H1 (cell line): ENCODE data around the gene LMAN1. TPM values are rescaled to one million over a fixed set of nuclear protein-coding genes. Genes with fewer than 3 reads are reported as not detected.

Experiments used
- CTCF ChIA-PET: fragments of 300-600 bp; sonication (Branson Sonifier 250); formaldehyde crosslinking; loops from one replicate; lab custom pipeline; 2021; ENCODE audit not compliant: partially characterized antibody; lab: Charles Lee
- POLR2A ChIA-PET: fragments of 300-600 bp; sonication (Branson Sonifier 250); formaldehyde crosslinking; loops from one replicate; lab custom pipeline; 2021; ENCODE audit warnings: inconsistent platforms; ENCODE audit not compliant: partially characterized antibody; lab: Charles Lee
- DNase-seq, 2 experiments: peaks; one replicate each; pipeline versions ENCODE4 v3.0.0 to v3.0.0-alpha.2; 2010 to 2022; ENCODE audit warnings: low spot score in 2 of 2, low read depth in 1 of 2, mixed read lengths in 1 of 2
- FAIRE-seq: peaks from 2 replicates; lab custom pipeline; 2011; peaks lifted over from hg19 to GRCh38; lab: Jason Lieb, UNC
- H2AFZ ChIP-seq: 2 replicates; pipeline ENCODE4 v1.8.1; 2012; ENCODE audit warnings: low read length, inconsistent platforms
- H2AK5ac ChIP-seq: 2 replicates; pipeline ENCODE4 v1.6.1; 2013; ENCODE audit warnings: low read depth, low read length
- H2BK120ac ChIP-seq: replicated peaks from 2 replicates; pipeline ENCODE3; 2013; ENCODE audit warnings: low read depth, low read length, inconsistent platforms
- H2BK12ac ChIP-seq: 2 replicates; pipeline ENCODE4 v1.6.1; 2013; ENCODE audit warnings: low read depth, low read length
- H2BK15ac ChIP-seq: 2 replicates; pipeline ENCODE4 v1.6.1; 2013; ENCODE audit warnings: low read length
- H2BK20ac ChIP-seq: 2 replicates; pipeline ENCODE4 v1.6.1; 2013; ENCODE audit warnings: low read length
- H2BK5ac ChIP-seq: 2 replicates; pipeline ENCODE4 v1.6.1; 2013; ENCODE audit warnings: low read depth, low read length
- H3K14ac ChIP-seq: 2 replicates; pipeline ENCODE4 v1.6.1; 2013; ENCODE audit warnings: inconsistent platforms; ENCODE audit not compliant: insufficient read length
- H3K18ac ChIP-seq: 2 replicates; pipeline ENCODE4 v1.6.1; 2013; ENCODE audit warnings: low read length; ENCODE audit errors: extremely low read depth
- H3K23ac ChIP-seq: 2 replicates; pipeline ENCODE4 v1.6.1; 2013; ENCODE audit warnings: inconsistent platforms; ENCODE audit not compliant: insufficient read length
- H3K23me2 ChIP-seq: 2 replicates; pipeline ENCODE4 v1.6.1; 2013; ENCODE audit warnings: low read depth, low read length
- H3K27ac ChIP-seq: 2 replicates; pipeline ENCODE4 v1.6.1; 2011; ENCODE audit warnings: low read depth, low read length, inconsistent platforms
- H3K27me3 ChIP-seq, 4 experiments: replicated peaks in 1 of 4; 1 replicate in 1 of 4; 2 replicates in 3 of 4; pipeline versions ENCODE4 v1.6.1 to v1.8.1; 2011 to 2013; ENCODE audit warnings: low read length in 3 of 4, mild to moderate bottlenecking in 3 of 4, inconsistent platforms in 2 of 4, mixed read lengths in 2 of 4, moderate library complexity in 1 of 4; ENCODE audit not compliant: control insufficient read depth in 3 of 4, insufficient read depth in 3 of 4; ENCODE audit errors: extremely low read depth in 1 of 4
- H3K36me3 ChIP-seq, 4 experiments: 2 replicates each; pipeline versions ENCODE4 v1.6.1 to v1.8.1; 2011 to 2013; ENCODE audit warnings: mild to moderate bottlenecking in 4 of 4, low read length in 3 of 4, moderate library complexity in 2 of 4, control low read depth in 1 of 4, inconsistent platforms in 1 of 4; ENCODE audit not compliant: insufficient read depth in 4 of 4, control insufficient read depth in 2 of 4
- H3K4ac ChIP-seq: replicated peaks from 2 replicates; pipeline ENCODE3; 2013; ENCODE audit warnings: low read length, low read depth, mixed read lengths, inconsistent platforms; ENCODE audit not compliant: insufficient read length
- H3K4me1 ChIP-seq, 4 experiments: replicated peaks in 1 of 4; 1 replicate in 1 of 4; 2 replicates in 3 of 4; pipeline versions ENCODE4 v1.6.1 to v1.8.1; 2011 to 2013; ENCODE audit warnings: low read length in 3 of 4, inconsistent platforms in 2 of 4, mixed read lengths in 1 of 4; ENCODE audit not compliant: insufficient read depth in 4 of 4, control insufficient read depth in 3 of 4
- H3K4me2 ChIP-seq, 2 experiments: 2 replicates each; pipeline versions ENCODE4 v1.6.1 to v1.8.1; 2011 to 2013; ENCODE audit warnings: low read depth in 2 of 2, low read length in 2 of 2, control low read depth in 1 of 2, inconsistent platforms in 1 of 2, mild to moderate bottlenecking in 1 of 2; ENCODE audit not compliant: insufficient read depth in 1 of 2
- H3K4me3 ChIP-seq, 4 experiments: fragments of 200-600, 300-600 bp in 1 of 4; sonication (generic), shearing (Covaris generic), sonication (Bioruptor Twin) in 1 of 4; 2 replicates each; pipeline versions ENCODE4 v1.5.1 to v1.8.1; 2011 to 2016; ENCODE audit warnings: low read length in 4 of 4, low read depth in 3 of 4, control low read depth in 2 of 4, inconsistent platforms in 2 of 4, mild to moderate bottlenecking in 2 of 4, mixed read lengths in 1 of 4, moderate library complexity in 1 of 4; ENCODE audit not compliant: insufficient read depth in 2 of 4; ENCODE audit errors: extremely low read depth in 1 of 4
- H3K56ac ChIP-seq: replicated peaks from 2 replicates; pipeline ENCODE3; 2013; ENCODE audit warnings: low read depth, mild to moderate bottlenecking, mixed read lengths, low read length, inconsistent platforms; ENCODE audit not compliant: insufficient read length
- H3K79me1 ChIP-seq: 2 replicates; pipeline ENCODE4 v1.6.1; 2013; ENCODE audit warnings: low read depth, low read length, control low read depth
- H3K79me2 ChIP-seq, 2 experiments: 2 replicates each; pipeline versions ENCODE4 v1.6.1 to v1.8.1; 2012 to 2013; ENCODE audit warnings: low read length in 2 of 2, mild to moderate bottlenecking in 2 of 2, inconsistent platforms in 1 of 2; ENCODE audit not compliant: insufficient read depth in 2 of 2, control insufficient read depth in 1 of 2
- H3K9ac ChIP-seq, 4 experiments: replicated peaks in 1 of 4; 1 replicate in 1 of 4; 2 replicates in 3 of 4; pipeline versions ENCODE4 v1.6.1 to v1.8.1; 2011 to 2013; ENCODE audit warnings: low read depth in 3 of 4, low read length in 3 of 4, control low read depth in 2 of 4, mild to moderate bottlenecking in 2 of 4, moderate library complexity in 2 of 4, inconsistent platforms in 1 of 4; ENCODE audit errors: extremely low read depth in 1 of 4
- H3K9me3 ChIP-seq, 2 experiments: 2 replicates each; pipeline versions ENCODE4 v1.6.1 to v1.8.1; 2012 to 2013; ENCODE audit warnings: mild to moderate bottlenecking in 2 of 2, moderate library complexity in 2 of 2, control low read depth in 1 of 2, inconsistent platforms in 1 of 2, low read depth in 1 of 2, low read length in 1 of 2, mixed read lengths in 1 of 2; ENCODE audit not compliant: insufficient read depth in 2 of 2
- H4K20me1 ChIP-seq, 2 experiments: replicated peaks in 1 of 2; 2 replicates each; pipeline versions ENCODE3 to v1.8.1; 2011 to 2013; ENCODE audit warnings: inconsistent platforms in 2 of 2, low read length in 2 of 2, mild to moderate bottlenecking in 1 of 2; ENCODE audit not compliant: insufficient read depth in 2 of 2, control insufficient read depth in 1 of 2
- H4K5ac ChIP-seq: 2 replicates; pipeline ENCODE4 v1.6.1; 2013; ENCODE audit warnings: low read length, low read depth, mixed read lengths, inconsistent platforms; ENCODE audit not compliant: insufficient read length
- H4K8ac ChIP-seq: 2 replicates; pipeline ENCODE4 v1.8.0; 2013; ENCODE audit warnings: mild to moderate bottlenecking, moderate library complexity, low read length, inconsistent platforms; ENCODE audit not compliant: insufficient read depth; ENCODE audit errors: extremely low read depth
- H4K91ac ChIP-seq: replicated peaks from 2 replicates; pipeline ENCODE3; 2013; ENCODE audit warnings: low read length, mixed read lengths, inconsistent platforms; ENCODE audit not compliant: insufficient read length
- ATF3 ChIP-seq: IDR thresholded peaks from 2 replicates; pipeline ENCODE4 v1.6.1; 2011; ENCODE audit warnings: low read depth, mild to moderate bottlenecking, low read length; ENCODE audit not compliant: insufficient read depth
- BRCA1 ChIP-seq: IDR thresholded peaks from 2 replicates; pipeline ENCODE4 v1.6.1; 2012; ENCODE audit warnings: low read depth, low read length, improper control_type of control experiment
- CBX8 ChIP-seq: fragments of 300-800, 300-1000 bp; sonication (generic); IDR thresholded peaks from 2 replicates; pipeline ENCODE4 v1.7.1; 2016; ENCODE audit warnings: low read depth, low read length, borderline replicate concordance
- CHD2 ChIP-seq: IDR thresholded peaks from 2 replicates; pipeline ENCODE4 v1.6.1; 2012; ENCODE audit warnings: low read length, improper control_type of control experiment
- EGR1 ChIP-seq: IDR thresholded peaks from 2 replicates; pipeline ENCODE4 v1.6.1; 2011; ENCODE audit warnings: low read depth, low read length, borderline replicate concordance
- GABPA ChIP-seq: IDR thresholded peaks from 2 replicates; pipeline ENCODE4 v1.6.1; 2011; ENCODE audit warnings: mild to moderate bottlenecking, low read length, moderate library complexity, borderline replicate concordance; ENCODE audit not compliant: insufficient read depth
- HDAC6 ChIP-seq: IDR thresholded peaks from one replicate; pipeline ENCODE4 v1.7.1; 2012; ENCODE audit warnings: low read depth, mild to moderate bottlenecking, inconsistent platforms, low read length, moderate library complexity
- JUN ChIP-seq: IDR thresholded peaks from 2 replicates; pipeline ENCODE4 v1.6.1; 2011; ENCODE audit warnings: low read depth, mild to moderate bottlenecking, improper control_type of control experiment, low read length
- POU5F1 ChIP-seq: IDR thresholded peaks from 2 replicates; pipeline ENCODE4 v1.6.1; 2011; ENCODE audit warnings: low read depth, mild to moderate bottlenecking, low read length, moderate library complexity
- RAD21 ChIP-seq, 2 experiments: IDR thresholded peaks in 1 of 2; conservative IDR thresholded peaks in 1 of 2; 2 replicates each; pipeline ENCODE4 v1.6.1; 2011; ENCODE audit warnings: low read depth in 2 of 2, low read length in 2 of 2, improper control_type of control experiment in 1 of 2, inconsistent platforms in 1 of 2, mild to moderate bottlenecking in 1 of 2, moderate library complexity in 1 of 2
- SIRT6 ChIP-seq: IDR thresholded peaks from one replicate; pipeline ENCODE4 v1.7.1; 2012; ENCODE audit warnings: low read length, inconsistent platforms
- YY1 ChIP-seq: IDR thresholded peaks from 2 replicates; pipeline ENCODE4 v1.6.1; 2011; ENCODE audit warnings: low read depth, mild to moderate bottlenecking, low read length
- ZNF274 ChIP-seq: IDR thresholded peaks from 2 replicates; pipeline ENCODE4 v1.7.0; 2012; ENCODE audit warnings: low read length, borderline replicate concordance; ENCODE audit errors: extremely low read depth
- WGBS, 2 experiments: shearing (Covaris generic) in 1 of 2; methylation state at CpG; one replicate each; pipeline versions ENCODE4 v1.1.6 to v1.1.7; 2013 to 2015; ENCODE audit warnings: low lambda C conversion rate in 2 of 2, mixed read lengths in 2 of 2, inconsistent platforms in 1 of 2, low coverage in 1 of 2, missing lambda C conversion rate in 1 of 2; ENCODE audit not compliant: insufficient replicate concordance in 2 of 2, insufficient coverage in 1 of 2, insufficient read length in 1 of 2; ENCODE audit errors: extremely low coverage in 1 of 2, missing lambda C conversion rate in 1 of 2; 5-methylcytosine and 5-hydroxymethylcytosine counted together
- polyA plus RNA-seq, 7 experiments: library from polyadenylated mRNA; depleted of rRNA in 3 of 7; stranded (reverse) in 5 of 7; unstranded in 2 of 7; fragments of >200 nt in 5 of 7; fragments of 200-250 nt in 2 of 7; gene quantifications; 1 replicate in 5 of 7; 2 replicates in 1 of 7; 4 replicates in 1 of 7; pipeline versions ENCODE4 v1.2.1 to v1.2.3, GENCODE V29; 2011 to 2013; ENCODE audit warnings: missing spikeins in 2 of 7, mixed read lengths in 2 of 7
- total RNA-seq: library from RNA; stranded (reverse); fragmentation: NEBNext Ultra II Directional; extraction: Animal tissue kit (Norgen Biotek cat#: 25700); gene quantifications from 2 replicates; pipeline ENCODE4 v1.2.1, GENCODE V29; 2021

LMAN1 gene
- total and polyA plus RNA-seq, 2 of the 8 experiments (the other 6 are each of a cell fraction or from before 2014, with no cell fraction given), result 20.3 to 73.6 TPM

- Histone ChIP-seq H3K27ac (no peak overlapping the region), H3K4me3 (no peak overlapping the region), H2AFZ (no peak overlapping the region), H3K4ac (no peak overlapping the region), H3K14ac (no peak overlapping the region), H4K8ac (no peak overlapping the region), H2BK12ac (no peak overlapping the region), H3K18ac (no peak overlapping the region), H3K9ac (no peak overlapping the region), H3K79me2 (no peaks in the 10 kb centered on the region), H3K4me1 (peaks cover 0 to 3% (median 0%) of the 10 kb centered on the region in 4 experiments; a peak in 3 of 7 replicates), H2BK5ac (no peak overlapping the region), H3K23me2 (peaks cover 2% of the 10 kb centered on the region; the same call in 1 of the 2 replicates), H3K9me3 (no peaks in the 10 kb centered on the region; a peak in 1 of 4 replicates), H4K91ac (no peak overlapping the region), H2AK5ac (no peak overlapping the region), H2BK15ac (no peak overlapping the region), H2BK20ac (no peak overlapping the region), H4K5ac (no peak overlapping the region), H3K27me3 (0 out of 7 replicates have a peak, but pooled peaks cover 0 to 2% (median 0%) of the 10 kb centered on the region in 4 experiments), H3K36me3 (no peaks in the 10 kb centered on the region), H3K79me1 (no peaks in the 10 kb centered on the region), H3K23ac (no peak overlapping the region), H4K20me1 (no peaks in the 10 kb centered on the region), H3K4me2 (no peak overlapping the region), H3K56ac (no peak overlapping the region), H2BK120ac (no peak overlapping the region)
- DNase-seq (no peak), FAIRE-seq (no peak)
- 97% methylated on average over 3 of the region's 3 CpGs; no CpG with 5 or more reads in 1 of the 2 experiments for WGBS, 2 experiments
- ChIA-PET POLR2A (no interaction called here), CTCF (interaction anchor here (3.1 kb wide), 1 partner anchor 9 kb away, joined by 20 read pairs; no protein-coding TSS in a partner anchor)
- TF ChIP-seq POU5F1 (no peak), HDAC6 (no peak), SIRT6 (no peak), CHD2 (no peak), RAD21 (IDR thresholded peaks at IDR 0.05 in 1 of 2, conservative IDR thresholded peaks at IDR 0.05 in 1 of 2; ENCODE audit: low read depth in 2 of 2, low read length in 2 of 2) (no peak), CBX8 (no peak), ATF3 (no peak), GABPA (no peak), BRCA1 (no peak), EGR1 (no peak), YY1 (no peak), JUN (no peak), ZNF274 (no peak)
Measured at GRCh38 chr18:59393381-59393780, 34.3 kb upstream of the LMAN1 start.
